NT2/D1 (cell line): ENCODE measurements around the gene SH3BP1.
A peak's percentile ranks its signal among the peaks of the same experiment; 100 is the strongest.

Source experiments
- DNase-seq: peaks from one replicate; pipeline ENCODE4 v3.0.0-alpha.2; 2011; ENCODE audit warnings: low read depth, low spot score
- H3K27me3 ChIP-seq: 2 replicates; pipeline ENCODE4 v1.6.0; 2011; ENCODE audit warnings: mild to moderate bottlenecking; ENCODE audit not compliant: insufficient read length, insufficient read depth
- H3K36me3 ChIP-seq: 2 replicates; pipeline ENCODE4 v1.6.1; 2011; ENCODE audit warnings: mild to moderate bottlenecking, low read length, mixed read lengths; ENCODE audit not compliant: insufficient read depth, insufficient read length
- H3K4me1 ChIP-seq: 2 replicates; pipeline ENCODE4 v1.5.1; 2011; ENCODE audit not compliant: insufficient read depth, insufficient read length
- H3K4me3 ChIP-seq: 2 replicates; pipeline ENCODE4 v1.5.1; 2011; ENCODE audit warnings: low read depth; ENCODE audit not compliant: insufficient read length
- H3K9ac ChIP-seq: 2 replicates; pipeline ENCODE4 v1.6.0; 2011; ENCODE audit warnings: low read depth; ENCODE audit not compliant: insufficient read length
- H3K9me3 ChIP-seq: 2 replicates; pipeline ENCODE4 v1.5.1; 2011; ENCODE audit warnings: mild to moderate bottlenecking, low read length; ENCODE audit not compliant: insufficient read depth
- SUZ12 ChIP-seq: IDR thresholded peaks from 2 replicates; pipeline ENCODE4 v1.6.1; 2011; ENCODE audit not compliant: insufficient read length, insufficient read depth; ENCODE audit errors: extremely low read depth
- YY1 ChIP-seq: IDR thresholded peaks from 2 replicates; pipeline ENCODE4 v1.6.1; 2011; ENCODE audit not compliant: insufficient read length, insufficient read depth
- ZNF274 ChIP-seq: IDR thresholded peaks from 2 replicates; pipeline ENCODE4 v1.6.1; 2011; ENCODE audit warnings: mild to moderate bottlenecking, low read depth, low read length

Gene SH3BP1

GRCh38 chr22:37664249-37665101, 25.0 kb downstream of the SH3BP1 start:
- Histone ChIP-seq H3K4me3 (no peak overlapping the region), H3K36me3 (peaks cover 42% of the 10 kb centered on the region), H3K9me3 (no peaks in the 10 kb centered on the region), H3K4me1 (peaks cover 14% of the 10 kb centered on the region), H3K9ac (no peak overlapping the region), H3K27me3 (no peaks in the 10 kb centered on the region)
- no peak for DNase-seq
- TF ChIP-seq ZNF274 (no peak), YY1 (no peak), SUZ12 (no peak)

- TF ChIP-seq YY1 (no peak), SUZ12 (no peak), ZNF274 (no peak)
- Histone ChIP-seq H3K4me3 (no peak overlapping the region), H3K9me3 (no peaks in the 10 kb centered on the region), H3K36me3 (peaks cover 37% of the 10 kb centered on the region), H3K4me1 (peaks cover 9% of the 10 kb centered on the region), H3K27me3 (no peaks in the 10 kb centered on the region), H3K9ac (no peak overlapping the region)
- no peak for DNase-seq
Measured at GRCh38 chr22:37665487-37665886, 26.0 kb downstream of the SH3BP1 start.

GRCh38 chr22:37669586-37669985, 30.1 kb downstream of the SH3BP1 start:
- no peaks in the 10 kb centered on the region for H3K9me3 ChIP-seq
- peaks cover 27% of the 10 kb centered on the region for H3K36me3 ChIP-seq
- H3K9ac ChIP-seq, result no peak overlapping the region
- TF ChIP-seq YY1, result no peak
- TF ChIP-seq SUZ12, result no peak
- no peak for TF ChIP-seq ZNF274
- no peak overlapping the region for H3K4me3 ChIP-seq
- DNase-seq, result no peak
- peaks cover 6% of the 10 kb centered on the region for H3K4me1 ChIP-seq
- no peaks in the 10 kb centered on the region for H3K27me3 ChIP-seq

- no peak for DNase-seq
- Histone ChIP-seq H3K9me3 (no peaks in the 10 kb centered on the region), H3K36me3 (peaks cover 2% of the 10 kb centered on the region)
Measured at GRCh38 chr22:37672206-37672919, 32.9 kb downstream of the SH3BP1 start.

DNA sequence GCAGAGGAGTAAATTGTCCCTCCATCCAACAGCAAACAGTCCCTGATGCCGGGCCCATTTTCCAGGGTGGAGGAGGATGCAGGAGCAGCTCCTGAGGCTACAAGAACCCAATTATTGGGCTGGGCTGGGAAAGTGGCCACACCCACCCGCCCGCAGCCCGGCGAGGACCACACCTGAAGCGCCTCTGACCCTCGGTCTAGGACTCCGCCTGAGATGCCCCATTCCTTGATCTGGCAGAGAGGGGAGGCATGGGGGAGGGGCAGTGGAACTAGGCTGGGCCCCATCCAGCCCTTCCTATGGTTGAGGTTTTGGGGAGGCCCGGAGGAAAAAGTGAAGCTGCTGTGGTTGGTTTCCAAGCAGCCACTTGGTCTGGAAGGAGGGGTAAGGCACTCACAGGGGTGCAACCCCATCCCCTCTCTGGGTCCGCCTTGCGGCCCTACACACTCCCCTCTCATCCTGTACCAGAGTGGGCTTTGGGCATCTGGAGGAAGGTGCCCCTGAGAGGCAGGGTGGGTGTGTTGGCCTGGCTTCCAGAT, 33.5 kb downstream of the SH3BP1 start:
- no peaks in the 10 kb centered on the region for H3K27me3 ChIP-seq
- TF ChIP-seq SUZ12, result no peak
- no peak for TF ChIP-seq YY1
- no peak for TF ChIP-seq ZNF274
- DNase-seq, result no peak
- H3K4me3 ChIP-seq, result no peak overlapping the region
- H3K9me3 ChIP-seq, result no peaks in the 10 kb centered on the region
- H3K36me3 ChIP-seq, result peaks cover 1% of the 10 kb centered on the region
- H3K9ac ChIP-seq, result peak overlapping the region; percentile 32
- peaks cover 6% of the 10 kb centered on the region for H3K4me1 ChIP-seq

More at GRCh38 chr22:37672206-37672919, 32.9 kb downstream of the SH3BP1 start:
- Histone ChIP-seq H3K27me3 (no peaks in the 10 kb centered on the region), H3K4me3 (no peak overlapping the region), H3K4me1 (peaks cover 6% of the 10 kb centered on the region), H3K9ac (peak overlapping the region; percentile 21)
- TF ChIP-seq YY1 (no peak), ZNF274 (no peak), SUZ12 (no peak)

GRCh38 chr22:37674248-37674647, 34.8 kb downstream of the SH3BP1 start:
- Histone ChIP-seq H3K27me3 (no peaks in the 10 kb centered on the region), H3K9ac (no peak overlapping the region), H3K4me1 (peaks cover 7% of the 10 kb centered on the region), H3K4me3 (no peak overlapping the region), H3K36me3 (peaks cover 8% of the 10 kb centered on the region), H3K9me3 (no peaks in the 10 kb centered on the region)
- TF ChIP-seq ZNF274 (no peak), YY1 (no peak), SUZ12 (no peak)
- no peak for DNase-seq
